Stomach smooth muscle (tissue), 2 donors: ENCODE data around the gene RPA1.
"Not testable (repeated sequence)": the region's sequence is repeated elsewhere in the genome, so short reads cannot be mapped to it uniquely, and the experiment has no call there.

Experiments
- H3K27ac ChIP-seq: one replicate; pipeline ENCODE4 v1.7.0; 2013; ENCODE audit warnings: mild to moderate bottlenecking, low read length, inconsistent platforms
- H3K27me3 ChIP-seq, 2 donors: one replicate each; pipeline ENCODE4 v1.7.0; 2013; ENCODE audit warnings: low read length in 2 of 2; ENCODE audit not compliant: insufficient read depth in 2 of 2, control insufficient read depth in 1 of 2
- H3K36me3 ChIP-seq, 2 donors: one replicate each; pipeline ENCODE4 v1.7.0; 2013; ENCODE audit warnings: low read length in 2 of 2; ENCODE audit not compliant: control insufficient read depth in 2 of 2, insufficient read depth in 2 of 2
- H3K4me1 ChIP-seq: one replicate; pipeline ENCODE4 v1.7.0; 2013; ENCODE audit warnings: low read length; ENCODE audit not compliant: control insufficient read depth, insufficient read depth
- H3K4me3 ChIP-seq, 2 donors: one replicate each; pipeline ENCODE4 v1.7.0; 2013; ENCODE audit warnings: low read length in 2 of 2
- H3K9ac ChIP-seq, 2 donors: one replicate each; pipeline ENCODE4 v1.7.0; 2013; ENCODE audit warnings: low read length in 2 of 2, mild to moderate bottlenecking in 1 of 2
- H3K9me3 ChIP-seq, 2 donors: one replicate each; pipeline ENCODE4 v1.7.0; 2013; ENCODE audit warnings: low read length in 2 of 2; ENCODE audit not compliant: control insufficient read depth in 2 of 2
- donor health status: healthy.
- donor health status: Pancreatic carcinoma.

The RPA1 gene

DNA sequence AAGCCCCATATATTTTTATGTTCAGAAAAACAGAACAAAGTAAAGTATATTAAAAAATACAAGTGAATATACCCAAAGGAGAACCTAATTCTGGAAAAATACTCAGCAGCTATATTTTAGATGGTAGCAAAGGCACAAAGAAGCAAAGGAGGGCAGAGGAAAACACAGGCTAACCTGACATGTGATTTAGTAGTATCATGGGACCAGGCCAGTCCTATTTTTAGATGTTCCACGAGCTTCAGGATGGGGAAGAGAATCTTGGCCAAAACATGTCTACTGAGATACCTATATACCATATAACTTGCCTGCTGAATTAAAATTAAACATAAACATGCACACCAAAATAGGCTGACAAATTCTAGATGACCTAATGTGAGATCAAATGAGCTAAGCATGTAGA lies 33.0 kb upstream of the RPA1 start:
- Histone ChIP-seq H3K27ac (no peak overlapping the region), H3K4me3 (no peak overlapping the region), H3K27me3 (no peaks in the 10 kb centered on the region), H3K9me3 (no peaks in the 10 kb centered on the region), H3K36me3 (peaks cover 11 to 14% of the 10 kb centered on the region in 2 donors), H3K4me1 (peaks cover 8% of the 10 kb centered on the region), H3K9ac (no peak overlapping the region)

DNA sequence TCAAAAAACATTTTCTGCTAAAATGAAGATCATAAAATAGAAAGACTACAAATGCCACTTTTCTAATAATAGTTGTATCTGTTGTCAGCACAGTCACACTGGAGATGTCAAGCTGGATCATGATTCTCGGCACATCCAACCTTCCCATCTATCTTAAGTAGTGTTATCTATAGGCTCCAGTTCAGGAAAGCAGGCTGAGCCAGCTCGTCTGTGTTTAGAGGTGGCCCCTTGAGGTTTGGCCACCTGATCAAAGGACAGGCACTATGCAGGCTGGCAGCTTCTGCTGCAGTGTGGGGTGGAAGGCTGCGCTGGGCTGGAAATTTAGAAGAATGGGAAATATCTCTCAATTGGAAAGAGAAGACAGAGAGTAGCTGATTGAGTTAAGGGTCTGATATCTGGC lies 32.5 kb upstream of the RPA1 start:
- peak overlapping the region in 1 of 2 donors; percentile 15 for H3K4me3 ChIP-seq
- H3K27me3 ChIP-seq, result no peaks in the 10 kb centered on the region
- no peak overlapping the region for H3K9ac ChIP-seq
- H3K36me3 ChIP-seq, result peaks cover 11 to 14% of the 10 kb centered on the region in 2 donors
- no peaks in the 10 kb centered on the region for H3K9me3 ChIP-seq
- H3K4me1 ChIP-seq, result peaks cover 8% of the 10 kb centered on the region
- no peak overlapping the region for H3K27ac ChIP-seq

DNA sequence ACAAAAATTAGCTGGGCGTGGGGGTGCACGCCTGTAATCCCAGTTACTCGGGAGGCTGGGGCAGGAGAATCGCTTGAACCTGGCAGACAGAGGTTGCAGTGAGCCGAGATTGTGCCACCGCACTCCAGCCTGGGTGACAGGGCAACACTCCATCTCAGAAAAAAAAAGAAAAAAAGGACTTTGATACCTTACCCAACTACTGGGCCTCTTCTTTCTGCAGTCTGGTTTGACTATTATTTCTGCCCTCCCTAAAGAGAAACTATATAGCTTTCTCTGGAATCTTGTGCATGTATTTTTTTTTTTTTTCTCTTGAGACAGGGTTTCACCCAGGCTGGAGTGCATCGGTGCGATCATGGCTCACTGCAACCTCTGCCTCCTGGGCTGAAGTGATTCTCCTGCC lies 32.0 kb upstream of the RPA1 start:
- not testable (repeated sequence) for H3K9ac ChIP-seq, H3K4me1 ChIP-seq, H3K27ac ChIP-seq, H3K9me3 ChIP-seq, H3K4me3 ChIP-seq, H3K27me3 ChIP-seq
- peaks cover 11 to 14% of the 10 kb centered on the region in 2 donors for H3K36me3 ChIP-seq

- no peak overlapping the region for H3K27ac ChIP-seq
- H3K4me3 ChIP-seq, result no peak overlapping the region
- H3K9me3 ChIP-seq, result no peaks in the 10 kb centered on the region
- no peaks in the 10 kb centered on the region for H3K27me3 ChIP-seq
- H3K9ac ChIP-seq, result no peak overlapping the region
- H3K4me1 ChIP-seq, result peaks cover 8% of the 10 kb centered on the region
- H3K36me3 ChIP-seq, result peaks cover 14 to 15% of the 10 kb centered on the region in 2 donors
Observed at GRCh38 chr17:1800240-1800639, 29.6 kb upstream of the RPA1 start.

- Histone ChIP-seq H3K27me3 (no peaks in the 10 kb centered on the region), H3K9me3 (no peaks in the 10 kb centered on the region), H3K4me1 (peaks cover 8% of the 10 kb centered on the region), H3K27ac (no peak overlapping the region), H3K4me3 (no peak overlapping the region), H3K36me3 (peaks cover 14 to 15% of the 10 kb centered on the region in 2 donors), H3K9ac (no peak overlapping the region)
Observed at GRCh38 chr17:1800712-1801111, 29.1 kb upstream of the RPA1 start.

DNA sequence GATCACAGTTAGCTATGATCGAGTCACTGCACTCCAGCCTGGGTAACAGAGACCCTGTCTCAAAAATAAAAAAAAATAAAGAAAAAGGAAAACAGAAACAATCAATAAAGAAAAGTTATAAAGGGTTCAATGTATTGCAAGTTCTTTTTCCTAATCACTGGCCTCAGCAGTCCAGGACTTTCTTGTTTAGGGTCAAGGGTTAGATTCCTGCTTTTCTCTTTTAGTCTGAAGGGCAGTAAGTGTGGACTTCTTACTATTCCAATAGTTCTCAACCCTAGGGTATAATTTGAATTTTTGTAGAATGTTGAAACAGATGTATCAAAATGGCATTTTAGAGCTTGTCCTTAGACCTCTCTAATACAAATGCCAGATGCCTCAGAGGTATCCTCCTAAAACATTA lies 27.4 kb upstream of the RPA1 start:
- Histone ChIP-seq H3K9me3 (no peaks in the 10 kb centered on the region), H3K9ac (no peak overlapping the region), H3K27me3 (no peaks in the 10 kb centered on the region), H3K36me3 (peaks cover 14 to 15% of the 10 kb centered on the region in 2 donors), H3K4me1 (peaks cover 5% of the 10 kb centered on the region), H3K4me3 (no peak overlapping the region), H3K27ac (no peak overlapping the region)

GRCh38 chr17:1803280-1803679 lies 26.5 kb upstream of the RPA1 start:
- Histone ChIP-seq H3K27ac (no peak overlapping the region), H3K4me1 (peaks cover 1% of the 10 kb centered on the region), H3K36me3 (peaks cover 14 to 15% of the 10 kb centered on the region in 2 donors), H3K27me3 (no peaks in the 10 kb centered on the region), H3K9ac (no peak overlapping the region), H3K4me3 (no peak overlapping the region), H3K9me3 (no peaks in the 10 kb centered on the region)

DNA sequence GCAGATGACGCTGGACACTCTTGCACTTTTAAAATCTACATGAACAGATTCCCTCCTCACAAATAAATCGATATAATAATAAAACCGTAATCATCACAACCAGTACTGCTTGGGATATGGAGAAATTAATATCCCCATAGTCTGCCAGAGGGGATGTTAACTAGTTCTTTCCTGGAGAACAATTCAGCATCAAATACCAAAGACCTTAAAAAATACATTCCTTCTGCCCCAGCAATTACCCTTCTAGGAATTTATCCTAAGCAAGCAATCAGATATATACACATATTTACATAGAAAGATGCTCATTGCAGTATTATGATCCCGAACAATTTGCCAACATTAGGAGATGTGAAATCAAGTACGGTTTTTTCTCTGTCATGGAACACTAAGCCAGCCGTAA lies 21.9 kb upstream of the RPA1 start:
- no peak overlapping the region for H3K27ac ChIP-seq
- no peaks in the 10 kb centered on the region for H3K9me3 ChIP-seq
- H3K36me3 ChIP-seq, result peaks cover 4% of the 10 kb centered on the region in 2 donors
- H3K27me3 ChIP-seq, result no peaks in the 10 kb centered on the region
- no peak overlapping the region for H3K9ac ChIP-seq
- H3K4me3 ChIP-seq, result no peak overlapping the region
- H3K4me1 ChIP-seq, result no peaks in the 10 kb centered on the region

DNA sequence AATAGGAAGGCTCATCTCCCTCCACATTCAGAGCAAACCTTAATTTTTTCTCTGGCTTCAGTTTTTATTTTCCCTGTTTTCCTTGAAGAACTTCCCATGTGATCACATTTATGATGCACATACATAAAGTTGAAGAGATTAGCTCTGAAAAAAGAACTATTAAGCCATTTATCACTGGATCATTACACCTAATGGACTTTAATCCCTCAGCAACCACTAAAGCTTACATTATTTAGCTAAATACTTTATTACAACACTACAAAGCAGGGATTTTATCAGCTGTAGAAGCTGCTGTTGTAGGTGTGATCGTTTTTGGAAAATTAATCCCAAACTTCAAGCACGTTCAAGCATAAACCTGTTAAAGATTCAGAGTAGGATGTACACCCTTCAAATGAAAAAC lies 21.2 kb upstream of the RPA1 start:
- H3K9me3 ChIP-seq, result no peaks in the 10 kb centered on the region
- H3K27ac ChIP-seq, result no peak overlapping the region
- H3K4me1 ChIP-seq, result no peaks in the 10 kb centered on the region
- H3K4me3 ChIP-seq, result no peak overlapping the region
- no peaks in the 10 kb centered on the region for H3K27me3 ChIP-seq
- H3K36me3 ChIP-seq, result peaks cover 4% of the 10 kb centered on the region in 2 donors
- H3K9ac ChIP-seq, result no peak overlapping the region

- not testable (repeated sequence) for H3K9ac ChIP-seq, H3K36me3 ChIP-seq, H3K4me1 ChIP-seq, H3K27ac ChIP-seq, H3K27me3 ChIP-seq, H3K4me3 ChIP-seq, H3K9me3 ChIP-seq
Observed at GRCh38 chr17:1809815-1810214, 20.0 kb upstream of the RPA1 start.

DNA sequence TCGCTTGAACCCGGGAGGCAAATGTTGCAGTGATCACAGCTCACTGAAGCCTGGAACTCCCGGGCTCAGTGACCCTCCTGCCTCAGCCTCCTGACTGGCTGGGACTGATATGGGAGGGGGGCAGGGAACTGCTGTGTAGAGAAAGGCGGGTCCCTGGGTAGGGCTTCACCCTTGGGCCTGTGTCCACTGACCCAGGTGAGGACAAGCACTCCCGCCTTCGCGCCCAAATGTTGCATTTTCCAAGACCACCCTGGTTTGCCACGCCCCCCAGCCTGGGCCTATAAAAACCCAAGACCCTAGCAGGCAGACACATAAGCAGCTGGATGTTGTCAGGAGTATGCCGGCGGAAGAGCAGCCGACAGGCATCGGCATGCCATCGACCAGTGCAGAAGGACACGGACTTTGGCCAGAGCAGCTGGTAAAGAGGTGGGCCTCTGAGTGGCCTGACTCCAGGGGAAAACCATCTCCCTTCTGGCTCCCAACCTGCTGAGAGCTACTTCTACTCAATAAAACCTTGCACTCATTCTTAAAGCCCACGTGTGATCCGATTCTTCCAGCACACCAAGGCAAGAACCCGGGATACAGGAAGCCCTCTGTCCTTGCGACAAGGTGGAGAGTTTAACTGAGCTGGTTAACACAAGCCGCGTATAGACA lies 19.2 kb upstream of the RPA1 start:
- Histone ChIP-seq H3K36me3 (peaks cover 0 to 4% of the 10 kb centered on the region in 2 donors), H3K27me3 (no peaks in the 10 kb centered on the region), H3K4me1 (no peaks in the 10 kb centered on the region), H3K9ac (no peak overlapping the region), H3K4me3 (no peak overlapping the region), H3K27ac (no peak overlapping the region), H3K9me3 (no peaks in the 10 kb centered on the region)
